HG02870 (cell line): ENCODE measurements around the gene MSMP.
A peak's percentile ranks its signal among the peaks of the same experiment; 100 is the strongest.

Experiments used
- ATAC-seq: cut with Tn5 transposase; IDR thresholded peaks from one replicate; pipeline ENCODE4 v1.9.1; 2021; ENCODE audit warnings: mild to moderate bottlenecking, moderate library complexity; ENCODE audit not compliant: unreplicated experiment

MSMP gene

GRCh38 chr9:35771534-35771933 lies 17.5 kb upstream of the MSMP start:
- no peak for ATAC-seq

GRCh38 chr9:35771075-35771433 lies 17.0 kb upstream of the MSMP start:
- ATAC-seq, result no peak

DNA sequence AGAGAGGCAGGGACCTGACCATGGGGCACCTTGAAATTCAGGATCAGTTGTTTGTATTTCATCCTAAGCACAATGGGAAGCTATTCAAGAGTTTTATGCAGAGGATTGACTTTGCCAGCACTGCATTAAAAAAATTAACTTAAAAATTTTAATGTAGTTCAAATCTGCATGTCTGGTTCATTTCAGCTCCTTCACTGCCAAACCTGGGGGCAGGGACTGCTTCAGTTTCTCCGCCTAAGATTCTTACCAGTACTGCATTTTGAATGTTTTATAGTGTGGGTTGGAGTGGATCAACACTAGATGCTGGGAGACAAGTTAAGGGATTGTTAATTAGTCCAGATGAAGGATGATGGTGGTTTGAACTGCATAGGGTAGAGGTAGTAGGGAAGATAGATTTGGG lies 15.7 kb upstream of the MSMP start:
- ATAC-seq, result no peak

DNA sequence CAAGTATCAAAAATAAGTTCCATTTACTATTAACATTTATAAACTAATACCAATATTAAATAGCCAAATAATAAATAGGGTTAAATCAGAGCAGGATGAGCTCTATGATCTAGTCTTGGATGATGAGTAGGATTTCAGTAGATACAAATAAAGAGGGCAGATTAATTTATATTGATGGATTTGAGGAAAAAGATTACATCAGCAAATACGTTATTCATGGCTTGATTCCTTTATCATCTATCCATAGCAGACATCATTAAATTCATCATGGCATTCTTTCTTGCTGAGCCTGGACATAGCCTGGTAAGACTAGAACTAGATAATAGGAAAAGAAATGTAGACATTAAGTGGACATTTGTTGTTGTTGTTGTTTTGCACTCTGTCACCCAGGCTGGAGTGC lies 13.4 kb upstream of the MSMP start:
- no peak for ATAC-seq

DNA sequence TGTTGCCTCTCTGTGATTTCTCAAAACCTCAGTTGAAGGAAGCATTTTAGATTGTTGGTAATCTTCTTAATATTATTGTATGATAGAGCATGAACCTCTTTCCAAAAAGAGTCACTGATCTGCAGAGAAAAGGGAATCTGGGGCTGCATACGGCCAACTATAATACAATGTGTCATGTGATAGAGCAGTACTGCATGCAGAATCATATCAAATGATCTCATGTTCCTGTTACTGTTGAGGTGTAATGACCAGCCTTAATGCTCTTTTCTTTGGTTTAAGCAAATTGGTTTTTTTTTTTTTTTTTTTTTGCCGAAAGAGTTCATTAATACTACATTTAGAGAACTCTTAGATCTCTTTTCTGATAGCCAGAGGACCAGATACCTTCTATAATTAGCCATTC lies 12.9 kb upstream of the MSMP start:
- ATAC-seq, result no peak

- no peak for ATAC-seq
These were observed 9.7 kb upstream of the MSMP start for GRCh38 chr9:35763803-35764202.

- ATAC-seq, result no peak
These were observed 9.1 kb upstream of the MSMP start for GRCh38 chr9:35763181-35763580.

- no peak for ATAC-seq
These were observed 6.6 kb upstream of the MSMP start for GRCh38 chr9:35760651-35761050.

- no peak for ATAC-seq
These were observed 5.7 kb upstream of the MSMP start for GRCh38 chr9:35759795-35760194.

DNA sequence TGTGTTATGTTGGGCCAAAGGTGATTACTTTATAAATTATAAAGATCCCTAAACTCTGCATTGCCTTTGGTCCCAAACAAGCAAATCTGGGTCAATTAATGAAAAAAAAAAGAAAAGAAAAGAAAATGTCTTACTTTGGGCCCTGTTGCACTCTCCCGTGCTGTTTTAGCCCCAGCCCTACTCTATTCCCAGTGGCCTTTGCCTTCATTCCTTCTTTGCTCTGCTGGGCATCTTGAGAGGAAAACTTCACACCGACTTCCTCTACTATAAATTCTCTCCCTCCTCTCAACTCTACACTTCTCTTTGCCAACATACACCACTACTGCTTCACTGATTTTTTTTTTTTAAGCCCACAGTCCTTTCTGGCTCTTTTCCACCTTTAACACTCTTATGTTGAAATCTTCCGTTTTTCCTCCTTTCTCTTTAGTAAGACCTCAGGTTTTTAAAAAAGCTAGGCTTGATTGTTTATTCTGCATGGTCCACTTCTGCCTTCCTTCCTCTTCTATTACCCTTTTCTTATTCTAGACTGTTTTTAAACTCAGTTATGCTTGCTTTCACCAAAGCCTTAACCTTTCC lies 4.5 kb upstream of the MSMP start:
- no peak for ATAC-seq

GRCh38 chr9:35757892-35758275 lies 3.8 kb upstream of the MSMP start:
- no peak for ATAC-seq

DNA sequence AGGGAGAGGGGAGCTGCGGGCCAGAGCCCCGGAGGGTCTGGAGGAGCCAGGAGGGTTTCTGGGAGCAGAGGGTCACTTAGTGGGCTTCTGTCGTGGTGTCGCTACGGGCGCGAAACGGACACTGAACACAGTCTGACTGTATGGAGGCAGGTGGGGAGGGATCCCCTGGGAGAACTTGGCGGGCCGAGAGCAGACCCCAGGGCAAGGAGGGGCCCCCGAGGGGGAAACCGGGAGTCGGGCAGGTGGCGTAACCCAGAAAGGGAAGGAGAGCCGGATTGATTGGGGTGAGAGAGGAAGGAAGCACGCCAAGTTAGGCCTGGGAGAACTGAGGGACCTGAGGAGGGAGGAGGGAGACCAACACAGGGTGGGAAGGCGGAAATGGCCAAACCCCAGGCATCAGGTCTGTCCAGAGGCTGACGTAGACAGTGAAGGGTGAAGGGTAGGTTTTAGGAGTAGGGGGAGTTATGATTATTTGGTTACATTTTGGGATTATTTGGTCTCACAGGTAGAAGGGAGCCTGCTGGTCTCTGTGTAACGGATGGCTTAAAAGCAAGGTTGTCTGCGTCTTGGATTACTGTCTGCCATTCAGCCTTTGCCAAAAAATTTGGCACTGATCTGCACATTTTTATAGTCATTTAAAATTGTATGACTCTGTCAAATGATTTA lies 3.3 kb upstream of the MSMP start:
- ATAC-seq, result peak; percentile 42

GRCh38 chr9:35756275-35757225 lies 2.5 kb upstream of the MSMP start:
- ATAC-seq, result peak; percentile 59

DNA sequence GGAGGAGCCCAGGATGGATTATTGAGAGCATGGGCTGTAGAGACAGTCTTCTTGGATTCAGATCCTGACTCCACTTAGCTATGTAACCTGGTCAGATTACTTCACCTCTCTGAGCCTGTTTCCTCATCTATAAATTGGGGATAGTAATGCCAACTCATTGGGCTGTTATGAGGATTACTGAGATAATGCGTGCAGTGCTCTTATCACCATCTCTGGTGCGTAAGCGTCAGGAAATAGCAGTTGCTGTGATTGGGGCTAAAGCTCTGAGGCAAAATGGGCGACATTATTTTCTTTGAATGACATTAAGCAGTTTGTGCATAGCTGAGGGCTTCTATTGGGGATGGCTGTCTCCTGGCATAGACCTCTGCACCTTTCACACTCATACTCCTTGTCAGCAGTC lies 995 bp upstream of the MSMP start:
- no peak for ATAC-seq

DNA sequence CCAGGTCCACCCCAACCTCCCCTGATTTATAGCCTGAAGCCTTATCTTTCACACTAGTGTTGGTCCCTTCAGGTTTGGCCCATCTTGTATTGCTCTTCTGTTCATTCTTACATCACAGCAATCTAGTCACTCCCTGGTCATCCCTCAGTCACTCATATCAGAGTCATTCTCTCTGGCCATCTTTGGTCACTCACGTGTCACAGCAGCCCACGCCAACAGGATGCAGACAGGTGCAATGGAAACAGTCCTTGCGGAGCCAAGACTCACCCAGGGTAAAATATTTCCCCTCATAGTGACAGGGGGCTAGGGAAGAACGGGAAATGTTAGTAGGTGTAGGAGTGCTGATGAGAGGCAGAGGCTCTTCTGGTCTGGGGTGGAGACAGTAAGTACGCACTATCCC lies 610 bp downstream of the MSMP start:
- ATAC-seq, result no peak

DNA sequence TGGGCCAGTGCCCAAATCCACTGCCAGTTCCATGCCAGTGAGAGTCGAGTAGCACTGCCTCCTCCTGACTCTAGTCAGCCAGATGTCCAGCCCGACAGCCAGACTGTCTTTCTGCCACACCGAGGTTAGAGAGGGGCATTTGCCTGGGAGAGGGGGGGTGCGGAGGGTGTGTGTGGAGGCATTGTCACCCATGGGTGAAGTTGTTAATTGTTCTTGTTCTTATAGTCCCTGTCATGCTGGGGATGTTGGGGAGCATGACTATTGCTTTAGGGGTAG lies 3.9 kb downstream of the MSMP start:
- ATAC-seq, result no peak

DNA sequence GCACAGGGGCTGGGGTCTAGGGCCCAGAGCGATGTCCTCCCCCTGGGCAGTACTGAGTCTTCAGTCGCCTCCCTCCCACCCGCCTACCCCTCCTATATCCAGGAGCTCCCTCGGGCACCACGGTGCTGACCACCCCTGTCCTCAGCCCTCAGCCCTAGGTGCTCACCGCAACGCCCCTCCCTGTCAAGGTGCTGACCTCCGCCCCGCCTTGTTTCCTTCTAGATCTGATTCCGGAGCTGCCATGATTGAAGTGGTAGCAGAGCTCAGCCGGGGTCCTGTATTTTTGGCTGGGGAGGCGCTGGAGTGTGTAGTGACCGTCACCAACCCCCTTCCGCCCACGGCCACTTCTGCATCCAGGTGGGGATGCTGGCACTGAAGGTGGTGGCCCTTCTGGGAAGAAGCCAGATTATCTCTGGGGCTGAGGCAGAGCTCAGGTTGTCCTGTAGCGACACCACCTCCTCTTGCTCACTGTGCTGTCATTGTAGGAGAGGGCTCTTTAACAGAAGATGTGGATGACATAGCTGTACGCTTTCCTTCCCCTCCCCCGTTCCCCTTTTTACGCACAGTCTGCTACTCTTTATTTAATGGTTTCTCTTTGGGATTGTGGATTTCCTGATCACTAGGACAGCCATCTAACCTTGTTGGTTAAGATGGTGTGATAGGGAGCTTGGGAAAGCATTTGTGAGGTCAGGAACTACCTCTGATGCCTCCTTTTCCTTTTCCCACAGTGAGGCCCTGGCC lies 4.4 kb downstream of the MSMP start:
- ATAC-seq, result peak; percentile 30

- peak; percentile 71 for ATAC-seq
These were observed 5.1 kb downstream of the MSMP start, which contains the start of the genes GBA2 and RGP1 for GRCh38 chr9:35748858-35749514. GBA2 (minus strand) TSS chr9:35749228; CDS start chr9:35748704, 524 bp downstream. RGP1 (plus strand) TSS chr9:35749287; CDS start chr9:35749756, 469 bp downstream.

- no peak for ATAC-seq
These were observed 5.7 kb downstream of the MSMP start for GRCh38 chr9:35748242-35748857.

DNA sequence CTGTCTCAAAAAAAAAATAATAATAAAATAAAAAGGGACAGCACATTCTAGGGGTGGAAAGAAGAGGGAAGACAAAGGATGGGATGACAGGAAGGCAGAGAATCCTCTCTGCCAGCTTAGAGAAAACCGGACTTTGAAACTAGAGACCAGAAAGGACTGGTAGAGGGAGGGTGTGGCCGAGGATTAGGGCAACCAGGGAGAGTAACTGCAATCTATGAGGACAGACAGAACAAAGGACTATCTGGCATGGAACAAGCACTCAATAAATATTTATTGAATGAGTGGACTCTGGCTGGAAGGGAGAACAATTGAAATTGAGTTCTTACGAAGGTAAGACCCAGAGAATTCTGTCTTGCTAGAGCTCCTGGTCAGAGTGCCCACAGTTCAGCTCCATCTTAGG lies 7.5 kb downstream of the MSMP start:
- no peak for ATAC-seq
